Vagina (tissue), 2 donors: ENCODE results near the gene PARP4. TPM values are rescaled to one million over a fixed set of nuclear protein-coding genes. Genes with fewer than 3 reads are reported as not detected.
"Not testable (repeated sequence)": the region's sequence is repeated elsewhere in the genome, so short reads cannot be mapped to it uniquely, and the experiment has no call there.

Experiments used
- DNase-seq, 2 donors: peaks; one replicate each; pipeline ENCODE4 v3.0.0-alpha.2; 2017; ENCODE audit errors: extremely low spot score in 2 of 2
- H3K27ac ChIP-seq: fragments of 200-600 bp; sonication (generic); one replicate; pipeline ENCODE4 v1.5.1; 2019
- H3K27me3 ChIP-seq: fragments of 200-600 bp; sonication (generic); one replicate; pipeline ENCODE4 v1.5.1; 2019
- H3K36me3 ChIP-seq, 2 donors: fragments of 200-600 bp; sonication (generic); one replicate each; pipeline ENCODE4 v1.5.1; 2017 to 2019
- H3K4me1 ChIP-seq: fragments of 200-600 bp; sonication (generic); one replicate; pipeline ENCODE4 v1.5.1; 2019
- H3K4me3 ChIP-seq, 2 donors: fragments of 200-600 bp; sonication (generic); 1 replicate in 1 of 2; 2 replicates in 1 of 2; pipeline ENCODE4 v1.5.1; 2016 to 2019
- H3K9me3 ChIP-seq: fragments of 200-600 bp; sonication (generic); one replicate; pipeline ENCODE4 v1.5.1; 2019
- POLR2A ChIP-seq, 2 donors: fragments of 450-650 bp; IDR thresholded peaks; one replicate each; pipeline ENCODE4 v1.6.1; 2017; ENCODE audit warnings: antibody characterized with exemption in 2 of 2, mild to moderate bottlenecking in 2 of 2, moderate library complexity in 2 of 2
- POLR2AphosphoS5 ChIP-seq, 2 donors: sonication (generic); formaldehyde crosslinking; IDR thresholded peaks; one replicate each; pipeline ENCODE4 v1.9.0; 2017; ENCODE audit warnings: antibody characterized with exemption in 2 of 2, mild to moderate bottlenecking in 2 of 2, low read depth in 1 of 2; ENCODE audit not compliant: insufficient read depth in 1 of 2
- intact Hi-C: fragments of 100-400 bp; cut with DNase I; formaldehyde crosslinking; loops from one replicate; pipeline ENCODE4 v1.15.1; 2023
- total RNA-seq: library from RNA; depleted of rRNA; stranded (reverse); fragments of >200 nt; gene quantifications from one replicate; pipeline ENCODE4 v1.2.3, GENCODE V29; 2016
- TF ChIP-seq, protein P1 (sequence below), 3 experiments: fragments of 450-650 bp in 2 of 3; fragments of 200-600 bp in 1 of 3; sonication (generic) in 1 of 3; IDR thresholded peaks; one replicate each; pipeline ENCODE4 v1.5.1; 2017 to 2019; ENCODE audit warnings: antibody characterized with exemption in 3 of 3, mild to moderate bottlenecking in 2 of 3, moderate library complexity in 2 of 3

The PARP4 gene
- total RNA-seq, 1 donor from 2014 or later, result 47.4 TPM

DNA sequence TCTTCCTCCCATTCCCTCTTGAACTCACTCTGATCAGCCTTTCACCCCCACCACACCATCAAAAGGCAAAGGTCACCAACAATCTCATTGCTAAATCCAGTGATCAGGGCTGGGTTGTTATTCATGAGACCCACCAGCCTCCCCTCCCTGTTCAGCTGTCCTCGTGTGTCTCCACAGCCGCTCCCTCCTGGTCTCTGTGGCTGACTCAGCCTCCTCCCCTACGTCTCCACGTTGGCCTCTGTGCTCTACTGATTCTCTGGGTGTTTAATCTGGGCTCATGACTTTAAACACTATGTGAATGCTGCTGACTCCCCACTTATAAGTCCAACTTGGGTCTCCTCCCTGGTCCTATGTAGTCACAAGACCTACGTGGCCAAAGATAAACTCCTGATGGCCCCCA lies 38.9 kb downstream of the PARP4 start:
- no peak for TF ChIP-seq POLR2AphosphoS5 (IDR thresholded peaks at IDR 0.05; ENCODE audit: insufficient read depth in 1 of 2, low read depth in 1 of 2)
- intact Hi-C loops, result no loop called here
- H3K36me3 ChIP-seq, result peaks cover 0 to 29% of the 10 kb centered on the region in 2 donors
- no peak overlapping the region for H3K4me3 ChIP-seq
- no peak overlapping the region for H3K27ac ChIP-seq
- H3K9me3 ChIP-seq, result no peaks in the 10 kb centered on the region
- DNase-seq, result no peak
- H3K27me3 ChIP-seq, result no peaks in the 10 kb centered on the region
- no peaks in the 10 kb centered on the region for H3K4me1 ChIP-seq

DNA sequence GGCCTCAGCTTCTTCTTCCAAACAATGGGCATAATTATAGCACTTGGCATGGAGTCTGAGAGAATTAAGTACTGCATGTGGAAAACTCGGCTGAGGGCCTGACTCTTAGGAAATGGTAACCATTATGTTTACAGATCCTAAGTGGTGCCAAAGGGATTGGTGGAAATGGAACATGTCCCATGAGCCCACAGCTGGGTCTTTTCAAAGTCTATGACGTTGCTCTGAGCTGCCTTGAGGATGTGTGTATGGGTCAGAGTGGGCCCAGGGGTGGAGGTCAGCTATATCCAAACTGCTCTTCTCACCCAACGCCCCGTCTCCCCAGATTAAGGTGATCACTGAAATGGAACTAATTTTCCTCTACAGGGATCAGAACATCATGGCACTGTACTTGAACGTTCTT lies 40.4 kb downstream of the PARP4 start:
- H3K9me3 ChIP-seq, H3K4me1 ChIP-seq, H3K27me3 ChIP-seq, H3K4me3 ChIP-seq, H3K27ac ChIP-seq, DNase-seq, intact Hi-C loops: not testable (repeated sequence)
- H3K36me3 ChIP-seq, result peaks cover 0 to 30% of the 10 kb centered on the region in 2 donors

DNA sequence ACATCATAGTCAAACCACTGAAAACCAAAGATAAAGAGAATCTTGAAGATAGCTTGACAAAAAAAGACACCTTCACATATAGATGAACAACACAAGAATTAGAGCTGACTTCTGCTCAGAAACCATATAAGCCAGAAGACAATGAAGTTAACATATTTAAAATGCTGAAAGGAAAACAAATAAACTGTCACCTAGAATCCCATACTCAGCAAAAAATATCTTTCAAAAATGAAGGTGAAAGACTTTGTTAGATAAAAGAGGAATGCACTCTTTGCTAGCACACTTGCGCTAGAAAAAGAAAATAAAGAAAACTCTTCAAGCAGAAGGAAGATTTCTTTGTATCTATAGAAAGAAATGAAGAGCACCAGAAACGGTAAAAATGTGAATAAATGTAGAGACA lies 49.5 kb downstream of the PARP4 start:
- Histone ChIP-seq H3K4me1 (peaks cover 10% of the 10 kb centered on the region), H3K27ac (no peak overlapping the region), H3K9me3 (no peaks in the 10 kb centered on the region), H3K36me3 (peaks cover 0 to 11% of the 10 kb centered on the region in 2 donors), H3K4me3 (no peak overlapping the region), H3K27me3 (no peaks in the 10 kb centered on the region)
- intact Hi-C loops, result no loop called here
- no peak for DNase-seq
- TF ChIP-seq, protein P1, sequence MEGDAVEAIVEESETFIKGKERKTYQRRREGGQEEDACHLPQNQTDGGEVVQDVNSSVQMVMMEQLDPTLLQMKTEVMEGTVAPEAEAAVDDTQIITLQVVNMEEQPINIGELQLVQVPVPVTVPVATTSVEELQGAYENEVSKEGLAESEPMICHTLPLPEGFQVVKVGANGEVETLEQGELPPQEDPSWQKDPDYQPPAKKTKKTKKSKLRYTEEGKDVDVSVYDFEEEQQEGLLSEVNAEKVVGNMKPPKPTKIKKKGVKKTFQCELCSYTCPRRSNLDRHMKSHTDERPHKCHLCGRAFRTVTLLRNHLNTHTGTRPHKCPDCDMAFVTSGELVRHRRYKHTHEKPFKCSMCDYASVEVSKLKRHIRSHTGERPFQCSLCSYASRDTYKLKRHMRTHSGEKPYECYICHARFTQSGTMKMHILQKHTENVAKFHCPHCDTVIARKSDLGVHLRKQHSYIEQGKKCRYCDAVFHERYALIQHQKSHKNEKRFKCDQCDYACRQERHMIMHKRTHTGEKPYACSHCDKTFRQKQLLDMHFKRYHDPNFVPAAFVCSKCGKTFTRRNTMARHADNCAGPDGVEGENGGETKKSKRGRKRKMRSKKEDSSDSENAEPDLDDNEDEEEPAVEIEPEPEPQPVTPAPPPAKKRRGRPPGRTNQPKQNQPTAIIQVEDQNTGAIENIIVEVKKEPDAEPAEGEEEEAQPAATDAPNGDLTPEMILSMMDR (IDR thresholded peaks at IDR 0.05), result no peak
- TF ChIP-seq POLR2A (IDR thresholded peaks at IDR 0.05) (no peak), POLR2AphosphoS5 (IDR thresholded peaks at IDR 0.05; ENCODE audit: insufficient read depth in 1 of 2, low read depth in 1 of 2) (no peak)

DNA sequence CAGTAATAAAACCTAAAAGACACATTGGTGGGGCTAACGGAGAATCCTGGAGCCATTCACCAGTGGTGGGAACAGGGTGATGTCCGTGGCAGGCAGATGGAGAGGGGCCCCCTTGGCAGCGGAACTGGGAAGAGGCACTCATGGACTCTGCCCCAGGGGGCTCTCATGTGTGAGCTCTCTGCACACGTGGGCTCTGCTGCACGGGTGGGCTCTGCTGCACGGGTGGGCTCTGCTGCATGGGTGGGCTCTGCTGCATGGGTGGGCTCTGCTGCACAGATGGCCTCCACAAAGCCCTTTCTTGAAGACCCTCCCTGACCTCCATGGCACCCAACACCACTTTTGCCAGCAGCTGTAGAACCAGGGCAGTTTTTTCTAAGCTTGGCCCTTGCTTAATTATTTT lies 52.3 kb downstream of the PARP4 start:
- Histone ChIP-seq H3K36me3 (peaks cover 0 to 30% of the 10 kb centered on the region in 2 donors), H3K4me3 (no peak overlapping the region), H3K27me3 (no peaks in the 10 kb centered on the region), H3K4me1 (peaks cover 10% of the 10 kb centered on the region), H3K27ac (no peak overlapping the region), H3K9me3 (no peaks in the 10 kb centered on the region)
- intact Hi-C loops, result no loop called here
- no peak for DNase-seq
- TF ChIP-seq POLR2AphosphoS5 (IDR thresholded peaks at IDR 0.05; ENCODE audit: insufficient read depth in 1 of 2, low read depth in 1 of 2) (no peak), POLR2A (IDR thresholded peaks at IDR 0.05) (no peak)
- TF ChIP-seq, protein P1 (IDR thresholded peaks at IDR 0.05), result no peak

DNA sequence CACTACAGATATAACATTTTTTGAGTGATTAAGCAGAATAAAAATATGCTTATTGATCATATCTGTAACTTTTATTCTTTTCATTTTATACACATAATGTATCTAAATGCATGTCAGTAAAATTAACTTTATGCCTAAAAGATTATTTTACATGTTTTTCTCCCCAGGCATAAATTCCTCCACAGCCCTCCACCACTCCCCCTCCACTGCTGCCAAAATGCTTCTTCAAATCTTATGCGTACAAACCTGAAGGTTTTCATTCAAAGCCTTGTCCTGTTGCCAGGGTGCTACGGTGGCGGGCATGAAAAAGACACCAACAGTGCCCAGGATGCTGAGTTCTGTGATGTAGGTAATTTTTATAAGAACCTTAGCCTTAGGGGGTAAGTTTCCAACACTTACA lies 52.9 kb downstream of the PARP4 start:
- intact Hi-C loops, result no loop called here
- Histone ChIP-seq H3K27me3 (no peaks in the 10 kb centered on the region), H3K4me1 (peaks cover 10% of the 10 kb centered on the region), H3K9me3 (no peaks in the 10 kb centered on the region), H3K27ac (no peak overlapping the region), H3K36me3 (peaks cover 0 to 35% of the 10 kb centered on the region in 2 donors), H3K4me3 (no peak overlapping the region)
- no peak for DNase-seq
- TF ChIP-seq POLR2AphosphoS5 (IDR thresholded peaks at IDR 0.05; ENCODE audit: insufficient read depth in 1 of 2, low read depth in 1 of 2) (no peak), POLR2A (IDR thresholded peaks at IDR 0.05) (no peak)
- TF ChIP-seq, protein P1 (IDR thresholded peaks at IDR 0.05), result no peak

DNA sequence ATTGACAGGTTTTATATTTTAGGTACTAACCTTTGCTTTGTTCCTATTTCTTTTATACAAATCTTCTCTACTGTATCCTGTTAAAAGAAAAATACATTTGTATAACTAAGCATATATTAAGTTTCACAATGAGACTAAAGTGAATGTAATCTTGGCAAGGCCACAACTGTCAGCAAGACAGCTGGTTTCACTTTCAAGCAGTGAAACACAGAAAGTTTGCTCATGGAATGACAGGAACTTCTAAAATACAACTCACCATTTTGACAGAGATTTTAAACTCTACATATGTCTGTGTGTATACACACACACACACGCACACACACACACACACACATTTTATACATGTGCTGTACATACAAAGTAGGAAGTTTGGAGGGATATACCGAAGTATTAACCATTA lies 53.3 kb downstream of the PARP4 start:
- TF ChIP-seq POLR2A (IDR thresholded peaks at IDR 0.05) (no peak), POLR2AphosphoS5 (IDR thresholded peaks at IDR 0.05; ENCODE audit: insufficient read depth in 1 of 2, low read depth in 1 of 2) (no peak)
- TF ChIP-seq, protein P1 (IDR thresholded peaks at IDR 0.05), result no peak
- H3K27me3 ChIP-seq, result no peaks in the 10 kb centered on the region
- no peak overlapping the region for H3K4me3 ChIP-seq
- H3K4me1 ChIP-seq, result peaks cover 10% of the 10 kb centered on the region
- no peaks in the 10 kb centered on the region for H3K9me3 ChIP-seq
- no peak for DNase-seq
- intact Hi-C loops, result no loop called here
- no peak overlapping the region for H3K27ac ChIP-seq
- peaks cover 0 to 39% of the 10 kb centered on the region in 2 donors for H3K36me3 ChIP-seq
